NK-92 treated with Interleukin-12 subunit alpha and Interleukin-12 subunit beta, amount 100 ng/mL, for 24 hours (cell line): ENCODE results near the gene RPP21.
"Not testable (repeated sequence)": the region's sequence is repeated elsewhere in the genome, so short reads cannot be mapped to it uniquely, and the experiment has no call there.

Source experiments
- DNase-seq: peaks from one replicate; lab custom pipeline; 2025; lab: John Stamatoyannopoulos, UW

Gene RPP21

GRCh38 chr6:30329331-30329730 is 15.6 kb upstream of the RPP21 start:
- DNase-seq: no peak

DNA sequence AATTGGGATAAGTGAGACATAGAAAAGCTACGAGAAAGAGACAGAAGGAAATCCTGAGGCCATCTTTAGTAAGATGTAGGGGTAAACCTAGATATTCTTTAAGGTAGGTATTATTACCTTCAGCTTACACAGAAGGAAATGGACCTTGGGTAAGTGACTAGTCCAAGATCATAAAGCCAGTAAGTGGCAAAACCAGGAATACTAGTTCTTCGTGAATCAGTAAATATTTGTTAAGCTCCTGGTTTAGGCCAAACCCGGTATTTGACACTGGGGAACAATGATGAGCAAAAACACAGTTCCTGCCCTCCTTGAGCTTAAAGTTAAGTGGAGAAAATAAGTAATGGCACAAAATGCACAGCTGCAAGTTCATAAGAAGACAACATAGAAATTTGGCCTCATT is 13.0 kb upstream of the RPP21 start:
- no peak for DNase-seq

GRCh38 chr6:30334075-30334783 is 10.7 kb upstream of the RPP21 start:
- DNase-seq: no peak

GRCh38 chr6:30340589-30341054 is 4.3 kb upstream of the RPP21 start:
- no peak for DNase-seq

DNA sequence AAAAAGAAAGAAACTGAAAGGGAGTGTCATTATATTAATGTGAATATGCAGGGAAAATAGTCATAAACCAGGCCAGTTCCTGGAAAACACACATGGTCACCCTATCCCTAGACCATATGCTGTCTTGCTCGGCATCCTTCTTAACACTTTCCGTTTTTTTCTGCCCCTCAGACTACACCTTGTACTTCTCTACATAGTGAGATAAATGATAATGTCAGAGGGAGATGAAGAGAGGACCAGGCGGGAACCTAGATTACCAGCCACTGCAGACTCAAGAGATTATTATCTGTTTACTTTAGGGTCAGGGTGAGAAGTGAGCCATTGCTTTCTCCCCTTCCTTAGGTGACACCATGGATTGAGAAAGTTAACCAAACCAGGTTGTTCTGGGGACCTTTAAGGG is 3.7 kb upstream of the RPP21 start:
- DNase-seq: no peak

- no peak for DNase-seq
These were observed 3.2 kb upstream of the RPP21 start for GRCh38 chr6:30341728-30342127.

GRCh38 chr6:30344191-30344867 is 627 bp upstream of the RPP21 start:
- no peak for DNase-seq

DNA sequence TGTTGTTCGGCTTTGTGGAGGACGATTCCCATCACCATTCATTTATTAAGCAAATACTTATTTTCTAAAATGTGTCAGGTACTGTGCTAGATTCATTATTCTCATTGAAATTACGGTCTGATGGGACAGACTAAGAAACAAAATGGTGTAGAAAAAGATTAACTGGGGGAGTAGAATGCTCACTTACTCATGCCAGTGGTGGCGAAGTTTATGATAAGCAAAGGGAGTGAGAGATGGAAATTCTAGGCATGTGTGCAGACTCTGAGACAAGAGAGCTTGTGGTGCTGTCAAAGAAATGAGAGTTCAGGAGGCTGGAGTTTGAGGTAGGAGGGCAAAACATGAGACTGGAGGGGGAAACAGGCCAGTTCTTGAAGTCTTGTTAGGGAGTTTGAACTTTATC is 896 bp downstream of the RPP21 start:
- DNase-seq: no peak

DNA sequence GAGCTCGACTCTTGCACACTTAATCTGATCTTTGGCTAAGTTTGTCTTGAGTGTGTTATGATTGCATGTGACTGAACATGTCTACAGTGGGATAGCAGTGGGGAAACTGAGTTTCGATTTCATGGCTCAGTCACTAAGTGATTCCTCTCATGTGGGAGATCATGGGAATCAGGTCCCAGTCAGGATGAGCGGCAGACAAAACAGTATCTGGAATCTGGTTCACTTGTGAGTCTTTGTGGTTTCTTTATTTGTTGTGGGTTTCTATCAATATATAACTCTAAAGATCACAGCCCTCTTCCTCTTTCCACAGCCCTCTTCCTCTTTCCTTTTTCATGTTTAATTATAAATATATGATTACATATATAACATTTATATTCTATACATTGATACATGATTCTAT is 4.0 kb downstream of the RPP21 start:
- no peak for DNase-seq

DNA sequence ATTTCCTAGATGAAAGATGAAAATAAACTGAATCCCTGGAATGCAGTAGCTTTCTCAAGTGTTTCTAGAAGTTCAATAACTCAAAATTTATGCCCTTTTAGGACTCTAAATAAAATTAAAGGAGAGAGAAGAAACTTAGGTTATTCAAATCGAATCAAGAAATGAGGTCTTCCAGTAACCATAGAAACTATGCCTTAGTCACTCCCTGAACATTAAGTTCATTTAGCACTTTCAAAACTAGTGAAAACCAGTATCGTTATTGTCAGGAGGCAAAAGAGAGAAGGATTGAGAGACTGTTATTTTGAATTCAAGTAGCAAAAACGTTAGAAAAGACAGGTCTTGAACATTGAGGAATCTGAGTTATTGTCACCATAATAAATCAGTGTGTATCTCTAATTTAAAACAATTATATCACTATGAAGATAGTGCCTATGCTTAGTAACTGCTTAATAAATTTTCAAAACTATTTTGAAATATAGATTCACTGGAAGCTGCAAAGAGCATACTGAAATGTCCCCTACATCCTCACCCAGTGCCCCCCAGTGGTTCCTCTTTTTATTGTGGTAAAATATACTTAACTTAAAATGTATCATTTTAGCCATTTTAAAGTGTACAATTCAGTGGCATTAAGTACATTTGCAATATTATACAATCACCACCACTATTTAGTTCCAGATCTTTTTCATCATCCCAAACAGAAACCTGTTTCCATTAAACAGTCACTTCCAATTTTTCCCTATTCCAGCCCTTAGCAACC is 4.6 kb downstream of the RPP21 start:
- DNase-seq: no peak

- DNase-seq: no peak
These were observed 5.6 kb downstream of the RPP21 start for GRCh38 chr6:30350524-30350923.

DNA sequence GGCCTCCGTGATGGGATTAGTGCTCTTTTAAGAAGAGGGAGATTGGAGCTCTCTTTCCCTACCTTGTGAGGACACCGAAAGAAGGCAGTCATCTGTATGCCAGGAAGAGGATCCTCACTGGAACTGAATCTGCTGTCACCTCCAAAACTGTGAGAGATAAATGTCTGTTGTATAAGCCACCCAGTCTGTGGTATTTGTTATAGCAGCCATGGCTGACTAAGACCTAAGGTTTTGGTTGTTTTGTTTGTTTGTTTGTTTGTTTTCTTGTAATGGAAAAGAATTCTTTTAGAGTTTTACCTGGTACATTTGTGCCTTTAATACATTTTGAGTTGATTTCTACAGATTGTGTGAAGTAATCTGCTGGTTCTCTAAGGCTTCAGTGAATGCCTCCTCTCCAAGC is 7.6 kb downstream of the RPP21 start:
- no peak for DNase-seq

DNA sequence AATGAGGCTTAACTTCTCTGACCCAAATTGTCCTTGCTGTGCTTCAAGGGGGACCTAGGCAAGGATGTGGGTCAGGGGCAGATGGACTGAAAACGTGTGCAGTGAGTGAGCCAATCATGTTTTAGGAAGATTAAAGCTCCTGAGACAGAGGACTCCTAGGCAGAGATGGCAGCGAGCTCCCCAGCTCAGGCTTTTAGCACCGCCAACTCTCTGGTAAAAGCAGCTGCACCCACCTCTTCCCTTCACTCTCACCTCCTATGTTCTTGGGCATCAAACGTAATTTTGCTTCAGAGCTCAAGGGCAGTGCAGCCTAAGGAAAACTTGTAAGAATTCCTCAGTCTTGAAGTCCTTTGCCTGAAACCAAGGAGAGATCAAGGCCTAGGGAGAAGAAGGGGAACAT is 10.3 kb downstream of the RPP21 start:
- DNase-seq: no peak

DNA sequence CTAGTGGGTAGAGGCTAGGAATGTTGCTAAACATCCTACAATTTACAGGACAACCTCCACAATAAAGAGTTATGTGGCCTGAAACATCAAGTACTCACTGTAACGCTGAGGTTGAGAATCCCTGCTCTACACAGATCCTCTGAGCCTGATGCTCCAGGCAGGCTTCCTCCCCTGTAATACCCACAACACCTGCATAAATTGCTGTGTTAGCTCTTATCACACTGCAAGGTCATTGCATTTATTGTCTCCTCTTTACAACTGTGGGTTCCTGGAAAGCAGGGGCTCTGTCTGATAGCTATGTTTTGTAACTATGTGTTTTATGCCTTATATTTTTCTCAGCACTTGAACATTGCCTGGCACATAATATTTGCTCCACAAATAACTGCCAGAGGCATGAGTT is 11.6 kb downstream of the RPP21 start:
- no peak for DNase-seq

- DNase-seq: no peak
These were observed 13.0 kb downstream of the RPP21 start for GRCh38 chr6:30357678-30358540.

- no peak for DNase-seq
These were observed 14.3 kb downstream of the RPP21 start for GRCh38 chr6:30359276-30359675.

DNA sequence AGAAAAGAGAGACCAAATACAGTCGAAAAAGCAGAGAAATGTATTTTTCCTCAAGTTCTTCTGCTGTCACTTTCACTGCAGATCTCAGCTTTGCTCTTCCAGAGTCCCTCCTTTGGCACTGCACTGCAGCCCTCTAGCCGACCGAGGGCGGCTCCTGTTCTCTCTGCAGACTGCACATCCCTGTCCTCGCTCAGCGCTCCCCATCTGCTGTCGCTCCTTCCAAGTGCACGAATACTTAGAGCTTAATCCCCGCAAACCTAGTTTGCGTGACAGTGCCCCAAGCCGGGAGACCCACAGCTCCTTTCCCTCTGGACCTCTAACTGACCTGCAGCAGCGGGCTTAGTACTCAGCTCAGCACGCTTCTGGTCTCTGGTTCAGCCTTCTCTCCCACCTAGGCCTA is 15.2 kb downstream of the RPP21 start:
- no peak for DNase-seq

DNA sequence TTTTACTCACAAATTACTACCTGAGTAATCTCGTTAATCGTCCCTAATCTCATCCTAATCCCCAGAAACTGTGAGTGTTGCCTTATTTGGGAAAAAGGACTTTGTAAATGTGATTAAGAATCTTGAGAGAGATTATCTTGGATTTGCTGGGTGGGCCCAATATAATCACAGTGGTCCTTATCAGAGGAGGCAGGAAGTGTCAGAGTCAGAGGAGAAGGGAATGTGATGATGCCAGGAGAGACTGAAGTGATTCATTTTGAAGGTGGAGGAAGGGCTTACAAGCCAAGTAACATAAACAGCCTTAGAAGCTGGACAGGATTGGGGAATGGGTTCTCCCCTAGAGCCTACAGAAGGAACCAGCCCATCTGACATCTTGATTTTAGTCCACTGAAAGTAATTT is 16.7 kb downstream of the RPP21 start:
- no peak for DNase-seq

- no peak for DNase-seq
These were observed 18.5 kb downstream of the RPP21 start for GRCh38 chr6:30363459-30363858.

DNA sequence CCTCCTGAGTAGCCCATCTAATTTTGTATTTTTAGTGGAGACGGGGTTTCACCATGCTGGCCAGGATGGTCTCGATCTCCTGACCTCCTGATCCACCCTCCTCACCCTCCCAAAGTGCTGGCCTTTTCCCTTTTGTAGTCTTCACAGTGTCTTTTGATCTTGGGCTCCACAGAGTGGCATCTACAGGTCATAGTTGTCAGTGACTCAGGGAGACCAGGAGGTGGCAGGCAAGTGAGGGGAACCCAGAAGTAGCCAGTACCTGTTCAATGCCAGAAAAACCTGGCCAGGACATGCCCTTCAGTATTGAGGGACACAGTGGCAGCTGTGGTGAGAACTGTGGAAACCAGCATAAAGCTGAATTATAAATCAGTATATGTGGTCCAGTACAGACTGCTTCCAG is 19.6 kb downstream of the RPP21 start:
- DNase-seq: no peak

GRCh38 chr6:30369280-30369679 is 24.3 kb downstream of the RPP21 start:
- not testable (repeated sequence) for DNase-seq

- no peak for DNase-seq
These were observed 33.5 kb downstream of the RPP21 start for GRCh38 chr6:30378290-30378937.
